GM06990 (cell line): ENCODE data around the gene SPEM3.

Source experiments
- DNase-seq: peaks from one replicate; pipeline ENCODE4 v3.0.0-alpha.2; 2011; ENCODE audit not compliant: insufficient read length; ENCODE audit errors: extremely low read depth
- H3K27me3 ChIP-seq: replicated peaks from 2 replicates; pipeline ENCODE4 v1.6.0; 2011; ENCODE audit warnings: low read length; ENCODE audit not compliant: control insufficient read depth, insufficient read depth
- H3K36me3 ChIP-seq: 2 replicates; pipeline ENCODE4 v1.5.1; 2011; ENCODE audit warnings: low read length; ENCODE audit not compliant: control insufficient read depth, insufficient read depth
- H3K4me3 ChIP-seq: replicated peaks from 2 replicates; pipeline ENCODE4 v1.5.1; 2011; ENCODE audit warnings: low read depth, mild to moderate bottlenecking, control low read depth, low read length
- TF ChIP-seq, protein P1 (sequence below): IDR thresholded peaks from 2 replicates; pipeline ENCODE4 v1.5.1; 2011; ENCODE audit warnings: low read length, control low read depth, mild to moderate bottlenecking, inconsistent platforms; ENCODE audit not compliant: insufficient read depth, poor library complexity, severe bottlenecking

Gene SPEM3

DNA sequence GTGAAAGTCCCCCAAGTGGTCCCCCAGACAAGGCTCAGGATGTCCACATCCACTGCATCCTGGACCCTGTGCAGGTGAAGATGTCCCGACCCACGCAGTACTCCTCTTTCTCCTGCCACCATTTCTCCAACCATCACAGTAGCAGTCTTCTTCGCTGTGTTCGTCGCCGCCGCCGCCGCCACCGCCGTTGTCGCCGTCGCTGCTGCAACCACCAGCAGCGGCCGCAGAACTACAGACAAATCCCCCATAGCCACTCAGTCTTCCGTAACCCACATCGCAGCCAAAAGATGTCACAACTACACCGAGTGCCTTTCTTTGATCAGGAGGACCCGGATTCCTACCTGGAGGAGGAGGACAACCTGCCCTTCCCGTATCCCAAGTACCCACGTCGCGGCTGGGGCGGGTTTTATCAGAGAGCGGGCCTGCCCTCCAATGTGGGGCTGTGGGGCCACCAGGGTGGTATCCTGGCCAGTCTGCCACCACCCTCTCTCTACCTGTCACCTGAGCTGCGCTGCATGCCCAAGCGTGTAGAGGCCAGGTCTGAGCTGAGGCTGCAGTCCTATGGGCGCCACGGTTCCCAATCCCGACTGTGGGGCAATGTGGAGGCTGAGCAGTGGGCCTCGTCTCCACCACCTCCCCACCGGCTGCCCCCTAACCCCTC is 2.3 kb upstream of the SPEM3 start:
- H3K36me3 ChIP-seq, result no peaks in the 10 kb centered on the region
- H3K27me3 ChIP-seq, result no peaks in the 10 kb centered on the region
- no peak overlapping the region for H3K4me3 ChIP-seq
- TF ChIP-seq, protein P1, sequence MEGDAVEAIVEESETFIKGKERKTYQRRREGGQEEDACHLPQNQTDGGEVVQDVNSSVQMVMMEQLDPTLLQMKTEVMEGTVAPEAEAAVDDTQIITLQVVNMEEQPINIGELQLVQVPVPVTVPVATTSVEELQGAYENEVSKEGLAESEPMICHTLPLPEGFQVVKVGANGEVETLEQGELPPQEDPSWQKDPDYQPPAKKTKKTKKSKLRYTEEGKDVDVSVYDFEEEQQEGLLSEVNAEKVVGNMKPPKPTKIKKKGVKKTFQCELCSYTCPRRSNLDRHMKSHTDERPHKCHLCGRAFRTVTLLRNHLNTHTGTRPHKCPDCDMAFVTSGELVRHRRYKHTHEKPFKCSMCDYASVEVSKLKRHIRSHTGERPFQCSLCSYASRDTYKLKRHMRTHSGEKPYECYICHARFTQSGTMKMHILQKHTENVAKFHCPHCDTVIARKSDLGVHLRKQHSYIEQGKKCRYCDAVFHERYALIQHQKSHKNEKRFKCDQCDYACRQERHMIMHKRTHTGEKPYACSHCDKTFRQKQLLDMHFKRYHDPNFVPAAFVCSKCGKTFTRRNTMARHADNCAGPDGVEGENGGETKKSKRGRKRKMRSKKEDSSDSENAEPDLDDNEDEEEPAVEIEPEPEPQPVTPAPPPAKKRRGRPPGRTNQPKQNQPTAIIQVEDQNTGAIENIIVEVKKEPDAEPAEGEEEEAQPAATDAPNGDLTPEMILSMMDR, result no peak
- DNase-seq, result no peak

DNA sequence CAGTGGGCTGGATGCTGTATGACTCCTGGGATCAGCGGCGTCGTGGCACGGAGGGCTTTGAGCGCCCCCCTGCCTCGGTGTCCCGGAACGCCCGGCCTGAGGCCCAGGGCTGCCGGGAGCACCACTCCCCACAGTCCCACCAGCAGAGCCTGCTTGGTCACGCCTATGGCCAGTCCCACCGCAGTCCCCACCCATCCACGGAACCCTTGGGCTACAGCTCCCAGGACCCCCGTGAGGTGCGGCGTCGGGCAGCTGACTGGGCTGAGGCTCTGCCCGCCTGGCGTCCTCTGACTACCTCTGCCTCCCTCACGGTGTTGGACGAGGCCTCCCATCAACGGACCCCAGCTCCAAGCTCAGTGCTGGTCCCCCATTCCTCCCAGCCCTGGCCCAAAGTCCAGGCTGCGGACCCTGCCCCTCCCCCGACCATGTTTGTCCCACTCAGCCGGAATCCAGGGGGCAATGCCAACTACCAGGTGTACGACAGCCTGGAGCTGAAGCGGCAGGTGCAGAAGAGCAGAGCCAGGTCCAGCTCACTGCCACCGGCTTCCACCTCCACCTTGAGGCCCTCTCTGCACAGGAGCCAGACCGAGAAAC is 1.7 kb upstream of the SPEM3 start:
- H3K27me3 ChIP-seq, result no peaks in the 10 kb centered on the region
- no peak overlapping the region for H3K4me3 ChIP-seq
- TF ChIP-seq, protein P1, result no peak
- no peak for DNase-seq
- no peaks in the 10 kb centered on the region for H3K36me3 ChIP-seq

DNA sequence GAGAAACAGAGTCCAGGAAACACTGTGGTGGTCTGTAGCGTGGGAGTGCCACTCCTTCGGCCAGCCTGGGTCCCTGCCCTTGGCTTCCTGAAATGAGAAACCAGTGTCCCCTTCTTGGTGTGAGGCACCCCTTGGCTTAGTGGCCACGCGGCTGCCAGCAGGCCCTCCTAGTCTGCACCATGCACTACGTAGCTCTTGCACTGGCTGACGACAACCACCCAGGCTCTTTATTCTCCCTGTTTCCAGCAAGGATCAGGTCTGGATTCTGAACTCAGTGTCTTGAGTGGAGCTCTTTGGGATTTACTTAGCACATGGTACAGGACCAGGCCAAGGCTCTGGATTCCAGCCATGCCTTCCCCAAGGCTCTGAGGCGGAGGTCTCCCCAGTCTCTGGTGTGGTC is 1.1 kb upstream of the SPEM3 start:
- TF ChIP-seq, protein P1, result no peak
- H3K4me3 ChIP-seq, result no peak overlapping the region
- no peak for DNase-seq

DNA sequence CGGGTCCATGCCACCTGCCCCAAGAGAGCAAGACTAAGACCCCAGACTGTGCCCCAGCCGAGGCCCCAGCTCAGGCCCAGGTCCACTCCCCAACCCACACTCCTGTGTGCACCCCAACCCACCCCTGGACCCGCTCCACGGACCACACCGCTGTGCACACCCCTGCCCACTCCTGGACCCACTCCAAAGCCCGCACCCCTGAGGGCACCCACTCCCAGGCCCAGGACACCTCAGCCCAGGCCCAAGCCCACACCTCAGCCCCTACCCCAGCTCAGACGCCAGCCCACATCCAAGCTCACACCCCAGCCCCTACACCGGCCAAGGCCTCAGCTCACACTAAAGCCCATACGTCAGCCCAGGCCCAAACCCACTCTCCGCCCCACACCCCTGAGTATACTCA is 1.1 kb downstream of the SPEM3 start:
- H3K4me3 ChIP-seq, result no peak overlapping the region
- no peaks in the 10 kb centered on the region for H3K27me3 ChIP-seq
- no peaks in the 10 kb centered on the region for H3K36me3 ChIP-seq
- TF ChIP-seq, protein P1, result no peak
- DNase-seq, result no peak

More for the DNA sequence above, 1.1 kb upstream of the SPEM3 start:
- Histone ChIP-seq H3K36me3 (no peaks in the 10 kb centered on the region), H3K27me3 (no peaks in the 10 kb centered on the region)

DNA sequence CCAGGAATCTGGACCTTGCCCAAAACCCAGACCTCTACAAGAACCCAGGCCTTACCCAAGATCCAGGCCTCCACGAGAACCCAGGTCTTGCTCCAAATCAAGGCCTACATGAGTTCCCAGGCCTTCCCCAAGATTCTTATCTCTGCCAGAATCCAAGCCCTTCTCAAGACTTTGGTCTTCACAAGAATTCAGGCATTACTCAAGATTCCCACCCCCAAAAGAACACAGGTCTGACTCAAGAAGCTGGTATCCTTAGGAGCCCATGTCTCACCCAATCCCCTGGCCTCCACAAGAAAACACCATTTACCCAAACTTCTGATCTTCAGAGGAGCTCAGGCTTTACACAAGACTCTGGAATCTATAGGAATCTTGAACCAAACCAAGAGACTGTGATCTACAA is 2.6 kb downstream of the SPEM3 start:
- DNase-seq, result no peak
- TF ChIP-seq, protein P1, result no peak
- H3K27me3 ChIP-seq, result no peaks in the 10 kb centered on the region
- H3K36me3 ChIP-seq, result no peaks in the 10 kb centered on the region
- no peak overlapping the region for H3K4me3 ChIP-seq

DNA sequence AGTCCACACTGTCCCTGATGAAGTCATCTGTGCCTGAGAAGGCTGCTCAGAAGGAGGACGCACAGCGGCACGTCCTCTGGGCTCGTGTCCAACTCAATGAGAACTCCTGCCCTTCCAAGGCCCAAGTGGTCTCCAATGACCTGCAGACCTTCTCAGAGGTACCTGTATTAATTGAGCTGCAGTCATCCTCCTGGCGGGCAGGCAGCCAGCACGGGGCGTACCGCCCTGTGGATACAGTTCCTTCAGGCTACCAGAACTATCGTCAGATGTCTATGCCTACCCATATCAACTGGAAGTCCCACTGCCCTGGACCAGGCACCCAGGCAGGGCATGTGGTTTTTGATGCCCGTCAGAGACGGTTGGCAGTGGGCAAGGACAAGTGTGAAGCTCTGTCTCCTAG is 3.6 kb downstream of the SPEM3 start:
- H3K36me3 ChIP-seq, result no peaks in the 10 kb centered on the region
- no peaks in the 10 kb centered on the region for H3K27me3 ChIP-seq
- DNase-seq, result no peak
- TF ChIP-seq, protein P1, result no peak
- no peak overlapping the region for H3K4me3 ChIP-seq
